T-helper 1 cell treated with Interleukin-12 subunit alpha and Interleukin-12 subunit beta and Interleukin-4 antibody, amounts not matched to agents 30 ng/mL and 1 ng/mL, for 36 hours (primary cell): Measurements from ENCODE around the gene PLCB1. TPM values are rescaled to one million over a fixed set of nuclear protein-coding genes. Genes with fewer than 3 reads are reported as not detected.
"Not testable (repeated sequence)": the region's sequence is repeated elsewhere in the genome, so short reads cannot be mapped to it uniquely, and the experiment has no call there.

ENCODE experiments used
- intact Hi-C: fragments of 100-400 bp; cut with micrococcal nuclease; formaldehyde crosslinking; loops from one replicate; pipeline ENCODE4 v1.15.1; 2024
- total RNA-seq: library from RNA; stranded (reverse); gene quantifications from 2 replicates; pipeline ENCODE4 v1.2.3, GENCODE V29; 2022

Gene PLCB1
- total RNA-seq, 1 donor from 2014 or later = 1.4 TPM

DNA sequence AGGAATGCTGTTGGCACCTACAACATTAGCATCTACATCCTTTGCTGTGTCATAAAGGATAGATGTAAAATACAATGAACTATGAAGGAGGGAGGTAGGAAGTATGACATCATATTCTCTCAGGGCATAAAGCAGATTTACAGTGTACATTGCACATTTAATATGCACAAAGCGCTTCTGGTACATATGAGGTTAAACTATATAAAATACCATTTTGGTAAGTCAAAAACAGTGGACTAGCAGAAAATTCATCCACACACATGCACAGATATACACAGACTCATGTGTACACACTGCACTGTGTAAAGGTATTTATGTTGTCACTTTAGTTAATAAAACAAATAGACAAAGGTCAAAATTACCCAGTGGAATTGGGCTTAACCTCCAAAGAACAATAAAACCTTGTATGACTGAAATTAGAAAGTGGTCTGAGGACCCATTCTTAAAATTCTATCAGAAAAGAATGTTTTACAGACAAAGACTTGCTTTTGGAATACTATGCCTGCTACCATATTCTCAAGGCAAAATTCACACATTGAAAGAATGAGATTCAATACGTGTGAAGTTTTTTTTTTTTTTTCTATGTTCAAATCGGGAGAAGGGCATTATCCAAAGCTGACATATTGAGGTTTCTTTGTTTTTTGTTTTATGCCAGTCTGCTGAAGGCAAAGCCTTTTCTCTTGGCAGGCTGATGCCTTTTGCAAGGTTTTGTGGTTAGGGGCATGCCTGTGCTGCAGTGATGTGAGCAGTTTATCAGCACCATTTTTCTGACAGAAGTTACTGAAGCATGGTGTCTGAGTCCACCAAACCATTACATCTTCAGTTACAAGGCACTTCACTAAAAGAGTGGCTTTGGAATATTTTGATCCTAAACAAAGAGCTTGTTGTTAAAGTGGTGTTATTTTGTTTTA lies 199.0 kb downstream of the PLCB1 start:
- intact Hi-C loops = no loop called here

DNA sequence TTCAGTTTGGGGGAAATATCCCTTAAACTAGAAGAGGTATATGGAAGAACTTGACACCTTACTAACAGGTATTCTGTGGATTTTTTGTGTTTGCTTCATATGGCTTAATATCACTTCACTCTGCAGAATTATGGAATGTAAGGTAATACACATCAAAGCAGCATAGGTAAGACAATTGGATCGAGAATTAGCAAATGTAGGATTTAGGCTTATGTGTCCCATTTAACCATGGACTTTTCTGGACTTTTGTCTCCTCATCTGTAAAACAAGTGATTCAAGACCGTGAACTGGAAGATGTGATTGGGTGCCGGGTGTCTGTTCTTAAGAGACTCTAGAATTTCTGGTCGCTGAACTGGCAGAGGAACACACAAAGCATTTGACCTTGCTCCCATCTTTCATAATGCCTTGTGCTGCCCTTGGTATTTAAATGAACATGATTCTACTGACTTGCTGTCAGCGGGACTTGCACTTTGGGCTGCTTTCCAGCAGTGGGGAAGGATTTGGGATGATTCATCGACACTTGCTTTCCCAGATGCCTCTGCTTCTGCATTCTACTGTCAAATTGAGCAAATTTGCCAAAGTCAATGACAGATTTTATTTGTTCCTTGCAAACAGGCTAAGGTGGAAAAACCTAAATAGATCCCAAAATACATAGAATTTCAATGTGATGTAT lies 199.8 kb downstream of the PLCB1 start:
- intact Hi-C loops = no loop called here

DNA sequence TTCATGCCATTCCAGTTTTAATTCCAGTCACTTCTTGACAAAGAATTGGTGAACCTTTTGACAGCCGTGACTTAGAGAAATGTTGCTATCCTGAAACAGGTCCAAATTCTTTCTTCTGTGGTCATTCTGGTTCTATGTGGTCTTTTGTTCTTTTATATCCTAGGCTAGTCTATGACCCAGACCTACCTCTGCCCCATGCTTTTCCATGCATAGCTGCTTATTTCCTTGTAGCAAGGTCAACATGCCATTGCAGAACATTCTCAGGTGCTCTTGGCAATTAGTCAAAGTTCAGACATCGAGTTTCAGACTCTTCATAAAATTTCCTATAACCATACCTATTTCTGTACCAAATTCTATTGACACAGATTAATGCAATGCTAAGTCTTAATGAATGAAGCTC lies 202.6 kb downstream of the PLCB1 start:
- intact Hi-C loops = no loop called here

GRCh38 chr20:8335059-8335458 lies 203.0 kb downstream of the PLCB1 start:
- intact Hi-C loops = no loop called here

GRCh38 chr20:8335495-8336195 lies 203.6 kb downstream of the PLCB1 start:
- intact Hi-C loops = no loop called here

GRCh38 chr20:8339349-8339748 lies 207.3 kb downstream of the PLCB1 start:
- intact Hi-C loops = no loop called here

- intact Hi-C loops = no loop called here
These were observed 210.3 kb downstream of the PLCB1 start for GRCh38 chr20:8342391-8342790.

GRCh38 chr20:8344106-8344505 lies 212.0 kb downstream of the PLCB1 start:
- intact Hi-C loops = no loop called here

GRCh38 chr20:8344631-8345030 lies 212.6 kb downstream of the PLCB1 start:
- intact Hi-C loops = no loop called here

GRCh38 chr20:8346700-8347270 lies 214.7 kb downstream of the PLCB1 start:
- intact Hi-C loops = no loop called here

DNA sequence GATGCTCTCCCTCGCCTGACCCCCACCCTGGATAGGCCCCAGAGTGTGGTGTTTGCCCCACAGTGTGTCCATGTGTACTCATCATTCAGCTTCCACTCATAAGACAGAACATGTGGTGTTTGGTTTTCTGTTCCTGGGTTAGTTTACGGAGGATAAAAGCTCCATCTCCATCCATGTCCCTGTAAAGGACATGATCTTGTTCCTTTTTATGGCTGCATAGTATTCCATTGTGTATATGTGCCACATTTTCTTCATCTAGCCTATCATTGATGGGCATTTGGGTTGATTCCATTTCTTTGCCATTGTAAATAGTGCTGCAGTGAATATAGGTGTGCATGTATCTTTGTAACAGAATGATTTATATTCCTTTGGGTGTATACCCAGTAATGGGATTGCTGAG lies 218.2 kb downstream of the PLCB1 start:
- intact Hi-C loops = not testable (repeated sequence)

- intact Hi-C loops = no loop called here
These were observed 220.4 kb downstream of the PLCB1 start for GRCh38 chr20:8352486-8352885.

- intact Hi-C loops = no loop called here
These were observed 221.4 kb downstream of the PLCB1 start for GRCh38 chr20:8353512-8353911.

GRCh38 chr20:8355453-8355852 lies 223.4 kb downstream of the PLCB1 start:
- intact Hi-C loops = no loop called here

GRCh38 chr20:8356806-8357205 lies 224.7 kb downstream of the PLCB1 start:
- intact Hi-C loops = no loop called here

DNA sequence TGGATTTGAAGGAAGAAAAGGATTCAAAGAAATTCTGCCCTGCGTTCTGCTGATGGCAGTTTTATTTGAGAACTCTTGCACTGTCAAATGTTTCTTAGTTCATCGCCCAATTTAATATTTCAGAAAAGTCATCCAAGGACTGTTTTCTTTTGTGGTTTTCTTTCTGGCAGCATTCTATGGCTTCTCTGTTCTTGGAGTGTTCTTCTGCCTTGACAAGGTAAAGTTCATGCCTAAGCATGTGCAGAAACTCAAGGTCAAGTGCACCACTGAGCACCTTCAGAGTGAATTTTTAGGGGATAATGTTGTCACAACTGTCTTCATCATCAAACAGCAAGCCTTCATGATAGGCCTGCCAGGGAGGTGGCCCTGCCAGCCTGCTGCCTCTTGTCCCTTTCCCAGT lies 225.6 kb downstream of the PLCB1 start:
- intact Hi-C loops = no loop called here

- intact Hi-C loops = no loop called here
These were observed 228.0 kb downstream of the PLCB1 start for GRCh38 chr20:8360035-8360434.

DNA sequence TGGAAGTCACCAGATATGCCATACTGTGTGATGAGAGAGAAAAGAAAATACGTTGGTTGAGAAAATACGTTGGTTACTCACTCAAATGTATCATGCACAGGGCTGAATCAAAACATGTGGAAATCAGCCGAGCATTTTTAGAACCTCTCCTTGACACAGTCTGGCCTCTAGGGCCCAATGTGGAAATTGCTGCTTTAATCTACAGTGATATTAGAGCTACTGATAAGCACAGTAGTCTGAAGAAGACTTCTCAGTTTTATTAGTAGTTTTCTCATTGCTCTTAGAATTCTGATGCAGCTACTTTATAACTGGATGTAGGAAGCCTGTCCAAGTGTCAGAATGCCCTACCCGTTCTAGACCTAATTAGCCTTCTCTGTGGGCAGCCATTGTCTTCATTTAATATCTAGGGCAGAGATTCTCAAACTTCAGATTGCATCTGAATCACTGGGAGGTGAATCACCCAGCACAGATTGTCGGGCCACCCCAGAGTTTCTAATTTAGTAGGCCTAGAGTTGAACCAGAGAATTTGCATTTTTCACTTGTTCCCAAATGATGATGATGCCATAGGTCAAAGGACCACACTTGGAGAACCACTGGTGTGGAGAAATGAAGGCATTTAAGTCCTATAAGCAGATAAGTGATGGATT lies 229.1 kb downstream of the PLCB1 start:
- intact Hi-C loops = no loop called here

DNA sequence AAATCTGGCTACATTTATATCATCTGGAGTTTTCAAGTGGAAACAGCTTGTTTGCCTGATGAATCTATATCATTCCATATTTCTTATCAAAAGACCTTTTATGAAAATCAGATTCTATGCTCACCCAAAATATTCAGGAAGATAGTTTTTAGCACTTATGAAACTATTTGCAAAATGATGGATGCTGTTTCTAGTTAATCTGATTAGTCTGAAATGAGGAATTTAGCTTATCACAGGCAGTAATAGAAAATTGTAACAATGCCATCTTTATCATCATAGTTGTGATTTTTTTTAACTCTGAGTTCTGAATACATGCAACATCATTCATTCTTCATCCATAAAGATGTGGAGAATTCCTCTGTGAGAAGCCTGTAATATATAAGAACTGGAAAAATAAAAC lies 229.7 kb downstream of the PLCB1 start:
- intact Hi-C loops = no loop called here

GRCh38 chr20:8362457-8362856 lies 230.4 kb downstream of the PLCB1 start:
- intact Hi-C loops = no loop called here
